ENCODE measurements around the gene PARD3.

- no peak for TF ChIP-seq CTCF (IDR thresholded peaks at IDR 0.05)
- no peak for TF ChIP-seq POLR2A (IDR thresholded peaks at IDR 0.05)
These were observed 428.2 kb downstream of the PARD3 start for GRCh38 chr10:34386921-34387320.

Data from Peyer's patch (tissue), 4 donors.